ENCODE data around the gene OR2G2.

The OR2G2 gene

DNA sequence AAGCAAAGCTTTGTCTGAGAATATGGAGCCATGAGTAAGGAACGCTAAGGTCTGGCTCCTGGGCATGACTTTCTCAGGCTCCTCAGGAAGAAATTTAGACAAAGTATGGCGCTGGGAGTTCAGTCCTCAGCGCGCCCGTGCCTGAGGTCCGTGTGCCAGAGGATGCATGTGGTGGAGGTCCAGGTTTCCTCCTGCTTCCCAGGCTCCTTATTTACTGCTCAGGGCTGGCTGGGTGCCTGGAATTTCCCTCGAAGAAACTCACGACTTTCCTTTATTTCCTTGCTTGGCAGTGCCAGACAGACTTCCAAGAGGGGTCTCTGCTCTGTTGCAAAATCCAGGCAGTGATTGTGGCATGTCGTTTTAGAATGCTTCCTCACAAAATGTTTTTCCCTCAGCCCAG lies 26.0 kb upstream of the OR2G2 start:
- peaks cover 9% of the 10 kb centered on the region for H3K4me1 ChIP-seq (ENCODE audit: control insufficient read depth, insufficient read depth, low read length)
- no peak overlapping the region for H3K4me3 ChIP-seq (ENCODE audit: low read depth, low read length)
- no peaks in the 10 kb centered on the region for H3K9me3 ChIP-seq (ENCODE audit: control insufficient read depth, insufficient read depth, low read depth, low read length)

DNA sequence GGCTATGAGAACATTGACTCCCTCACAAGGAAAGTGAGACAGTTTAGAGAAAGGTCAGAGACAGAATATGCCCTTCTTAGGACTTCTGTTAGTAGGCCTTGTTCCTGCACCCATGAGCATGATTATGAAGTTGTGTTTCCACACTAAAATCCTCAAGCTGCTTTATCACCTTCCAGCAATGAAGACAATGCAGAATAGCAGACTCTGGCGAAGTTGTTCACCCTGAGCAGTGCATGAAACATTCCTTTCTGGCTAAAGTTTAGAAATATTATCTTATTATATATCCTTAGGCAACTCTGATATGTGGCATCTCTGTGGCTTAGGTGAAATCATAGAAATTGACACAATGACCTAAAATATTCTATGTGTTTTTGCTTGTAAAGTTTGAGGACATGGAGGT lies 13.9 kb upstream of the OR2G2 start:
- Histone ChIP-seq H3K4me1 (ENCODE audit: control insufficient read depth, insufficient read depth, low read length) (peaks cover 5% of the 10 kb centered on the region; the same call in 1 of the 2 replicates), H3K27me3 (ENCODE audit: control insufficient read depth, insufficient read depth, low read length) (no peaks in the 10 kb centered on the region), H3K36me3 (ENCODE audit: control insufficient read depth, insufficient read depth, low read length) (no peaks in the 10 kb centered on the region), H3K4me3 (ENCODE audit: low read depth, low read length) (no peak overlapping the region), H3K9ac (ENCODE audit: low read length) (no peak overlapping the region), H3K9me3 (ENCODE audit: control insufficient read depth, insufficient read depth, low read depth, low read length) (no peaks in the 10 kb centered on the region), H3K27ac (ENCODE audit: low read depth, low read length) (no peak overlapping the region)

More for the DNA sequence above, 26.0 kb upstream of the OR2G2 start:
- H3K36me3 ChIP-seq (ENCODE audit: control insufficient read depth, insufficient read depth, low read length) = no peaks in the 10 kb centered on the region
- no peak overlapping the region for H3K27ac ChIP-seq (ENCODE audit: low read depth, low read length)
- H3K27me3 ChIP-seq (ENCODE audit: control insufficient read depth, insufficient read depth, low read length) = no peaks in the 10 kb centered on the region
- no peak overlapping the region for H3K9ac ChIP-seq (ENCODE audit: low read length)

DNA sequence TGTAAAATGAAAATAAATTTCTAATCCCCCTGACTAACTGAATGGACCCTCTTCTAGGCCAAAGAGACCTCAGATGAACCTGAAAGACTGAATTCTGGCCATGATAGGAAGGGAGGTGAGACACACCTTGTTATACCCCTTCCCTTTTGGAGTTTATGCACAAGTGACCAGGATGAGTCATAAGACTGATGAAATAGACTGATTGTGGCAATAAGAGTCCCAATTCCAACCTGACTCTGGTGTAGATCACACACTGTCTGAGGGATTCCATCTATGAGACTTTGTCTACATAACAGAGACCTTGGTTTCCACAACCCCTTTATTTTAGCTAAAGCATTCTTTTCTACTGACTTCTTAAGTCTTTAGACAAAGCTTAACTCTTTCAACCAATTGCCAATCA lies 13.5 kb upstream of the OR2G2 start:
- peaks cover 5% of the 10 kb centered on the region; the same call in 1 of the 2 replicates for H3K4me1 ChIP-seq (ENCODE audit: control insufficient read depth, insufficient read depth, low read length)
- H3K9ac ChIP-seq (ENCODE audit: low read length) = no peak overlapping the region
- H3K36me3 ChIP-seq (ENCODE audit: control insufficient read depth, insufficient read depth, low read length) = no peaks in the 10 kb centered on the region
- no peaks in the 10 kb centered on the region for H3K9me3 ChIP-seq (ENCODE audit: control insufficient read depth, insufficient read depth, low read depth, low read length)
- H3K27ac ChIP-seq (ENCODE audit: low read depth, low read length) = no peak overlapping the region
- no peaks in the 10 kb centered on the region for H3K27me3 ChIP-seq (ENCODE audit: control insufficient read depth, insufficient read depth, low read length)
- H3K4me3 ChIP-seq (ENCODE audit: low read depth, low read length) = no peak overlapping the region

DNA sequence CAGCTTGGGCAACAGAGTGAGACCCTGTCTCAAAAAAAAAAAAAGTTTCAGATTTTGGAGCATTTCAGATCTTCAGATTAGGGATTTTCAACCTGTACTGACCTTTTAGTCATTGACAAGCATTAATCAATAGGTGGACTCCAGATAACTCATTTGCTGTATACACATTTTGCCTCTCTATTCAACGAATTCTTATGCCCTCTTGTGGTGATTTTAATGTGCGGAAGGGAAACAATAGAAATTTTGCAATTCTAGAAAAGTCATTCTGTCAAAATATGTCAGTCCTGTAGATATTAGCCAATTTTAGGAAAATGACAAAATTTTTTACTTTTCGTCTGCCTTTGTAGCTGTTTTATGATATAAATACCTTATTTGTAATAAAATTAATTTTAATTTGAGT lies 11.6 kb upstream of the OR2G2 start:
- Histone ChIP-seq H3K9me3 (ENCODE audit: control insufficient read depth, insufficient read depth, low read depth, low read length) (no peaks in the 10 kb centered on the region), H3K4me3 (ENCODE audit: low read depth, low read length) (no peak overlapping the region), H3K9ac (ENCODE audit: low read length) (no peak overlapping the region), H3K4me1 (ENCODE audit: control insufficient read depth, insufficient read depth, low read length) (peaks cover 5% of the 10 kb centered on the region; the same call in 1 of the 2 replicates), H3K36me3 (ENCODE audit: control insufficient read depth, insufficient read depth, low read length) (no peaks in the 10 kb centered on the region), H3K27ac (ENCODE audit: low read depth, low read length) (no peak overlapping the region), H3K27me3 (ENCODE audit: control insufficient read depth, insufficient read depth, low read length) (no peaks in the 10 kb centered on the region)

DNA sequence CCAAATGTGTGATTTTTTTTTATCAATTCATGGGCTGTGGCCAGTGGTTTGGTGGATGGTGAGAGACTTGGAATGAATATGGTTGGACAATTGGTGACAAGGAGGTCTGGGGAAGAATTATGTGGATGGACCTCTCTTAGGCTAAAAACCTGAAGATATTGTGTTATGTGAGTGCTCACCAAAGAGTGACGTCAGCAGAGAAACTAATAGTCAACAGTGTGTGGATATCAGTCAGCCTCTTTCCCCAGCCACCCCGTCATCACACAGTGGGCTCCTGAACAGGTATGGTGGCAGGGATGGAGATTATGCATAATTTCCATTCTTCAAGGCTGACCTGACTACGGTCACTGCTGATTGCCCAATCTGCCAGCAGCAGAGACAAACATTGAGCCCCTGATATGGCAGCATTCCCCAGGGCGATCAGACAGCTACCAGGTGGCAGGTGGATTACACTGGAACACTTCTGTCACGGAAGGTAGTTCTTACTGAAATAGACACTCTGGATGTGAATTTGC lies 9.2 kb upstream of the OR2G2 start:
- Histone ChIP-seq H3K4me3 (ENCODE audit: low read depth, low read length) (no peak overlapping the region), H3K4me1 (ENCODE audit: control insufficient read depth, insufficient read depth, low read length) (no peaks in the 10 kb centered on the region), H3K27me3 (ENCODE audit: control insufficient read depth, insufficient read depth, low read length) (no peaks in the 10 kb centered on the region), H3K36me3 (ENCODE audit: control insufficient read depth, insufficient read depth, low read length) (no peaks in the 10 kb centered on the region), H3K9me3 (ENCODE audit: control insufficient read depth, insufficient read depth, low read depth, low read length) (no peaks in the 10 kb centered on the region), H3K9ac (ENCODE audit: low read length) (no peak overlapping the region), H3K27ac (ENCODE audit: low read depth, low read length) (no peak overlapping the region)

DNA sequence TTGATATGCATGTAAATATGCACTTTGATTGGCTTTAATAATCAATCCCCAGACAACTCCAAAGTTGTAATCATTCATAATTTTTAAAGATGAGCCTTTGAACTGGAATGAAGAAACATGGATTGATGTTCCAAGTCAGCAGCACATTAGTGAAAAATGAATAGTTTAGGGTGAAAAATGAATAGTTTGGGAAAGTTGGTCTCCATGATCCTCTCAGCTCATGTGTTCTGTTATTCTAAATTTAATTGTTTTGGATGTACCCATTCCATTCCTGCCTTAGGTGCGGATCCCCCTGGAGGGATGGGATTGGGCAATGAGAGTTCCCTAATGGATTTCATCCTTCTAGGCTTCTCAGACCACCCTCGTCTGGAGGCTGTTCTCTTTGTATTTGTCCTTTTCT lies 17.1 kb downstream of the OR2G2 start, which contains the start of gene OR2G3:
Gene OR2G3, plus strand, starts transcription at position 301 of the 400 bp plus-strand sequence. Its CDS starts 0 bp downstream, at position 301.
- Histone ChIP-seq H3K9ac (ENCODE audit: low read length) (no peak within 1 kb of the TSS), H3K27me3 (ENCODE audit: control insufficient read depth, insufficient read depth, low read length) (no peaks in the 10 kb centered on the region), H3K4me1 (ENCODE audit: control insufficient read depth, insufficient read depth, low read length) (no peaks in the 10 kb centered on the region), H3K36me3 (ENCODE audit: control insufficient read depth, insufficient read depth, low read length) (no peaks in the 10 kb centered on the region), H3K27ac (ENCODE audit: low read depth, low read length) (no peak within 1 kb of the TSS), H3K9me3 (ENCODE audit: control insufficient read depth, insufficient read depth, low read depth, low read length) (no peaks in the 10 kb centered on the region), H3K4me3 (ENCODE audit: low read depth, low read length) (no peak within 1 kb of the TSS)

DNA sequence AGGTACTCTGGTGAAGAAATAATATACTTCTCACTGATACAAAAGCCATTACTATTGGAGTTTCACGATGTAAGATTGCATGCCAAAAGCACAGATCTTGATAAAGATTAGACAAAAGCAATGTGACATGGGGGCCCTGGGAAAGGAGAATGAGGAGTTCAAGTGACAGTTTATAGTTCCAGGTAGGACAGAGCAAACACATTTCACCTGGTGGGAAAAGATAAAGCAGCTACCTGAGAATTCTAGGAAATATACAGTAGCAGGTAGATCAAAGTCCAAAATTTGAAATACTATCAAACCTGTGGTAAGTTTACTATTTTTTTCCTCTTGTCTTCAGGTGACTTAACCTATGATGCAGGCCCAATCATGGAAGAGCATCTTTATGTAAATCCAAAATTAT lies 25.2 kb downstream of the OR2G2 start:
- Histone ChIP-seq H3K4me3 (ENCODE audit: low read depth, low read length) (no peak overlapping the region), H3K4me1 (ENCODE audit: control insufficient read depth, insufficient read depth, low read length) (no peaks in the 10 kb centered on the region), H3K27me3 (ENCODE audit: control insufficient read depth, insufficient read depth, low read length) (no peaks in the 10 kb centered on the region), H3K9me3 (ENCODE audit: control insufficient read depth, insufficient read depth, low read depth, low read length) (no peaks in the 10 kb centered on the region), H3K36me3 (ENCODE audit: control insufficient read depth, insufficient read depth, low read length) (no peaks in the 10 kb centered on the region), H3K9ac (ENCODE audit: low read length) (no peak overlapping the region), H3K27ac (ENCODE audit: low read depth, low read length) (no peak overlapping the region)

DNA sequence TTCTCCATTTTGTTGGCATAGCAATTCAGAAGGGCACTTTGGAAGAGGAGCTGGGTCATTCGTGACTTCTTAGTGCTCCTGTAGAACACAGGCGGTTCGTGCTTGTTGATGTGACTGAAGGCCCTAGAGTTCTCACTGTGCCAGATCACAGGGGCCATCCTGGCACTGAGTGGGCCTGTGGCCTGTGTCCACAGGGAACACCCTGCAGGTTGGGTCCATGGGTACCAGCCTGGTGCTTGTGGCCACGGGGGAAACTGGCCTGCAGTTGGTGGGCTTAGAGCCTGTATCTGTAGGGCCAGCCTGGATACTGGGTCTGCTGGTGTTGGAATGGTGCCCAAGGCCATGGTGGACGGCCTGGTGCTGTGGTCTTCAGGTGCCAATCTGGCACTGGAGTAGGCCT lies 26.5 kb downstream of the OR2G2 start:
- Histone ChIP-seq H3K9me3 (ENCODE audit: control insufficient read depth, insufficient read depth, low read depth, low read length) (no peaks in the 10 kb centered on the region), H3K9ac (ENCODE audit: low read length) (no peak overlapping the region), H3K36me3 (ENCODE audit: control insufficient read depth, insufficient read depth, low read length) (no peaks in the 10 kb centered on the region), H3K27me3 (ENCODE audit: control insufficient read depth, insufficient read depth, low read length) (no peaks in the 10 kb centered on the region), H3K4me1 (ENCODE audit: control insufficient read depth, insufficient read depth, low read length) (no peaks in the 10 kb centered on the region), H3K4me3 (ENCODE audit: low read depth, low read length) (no peak overlapping the region), H3K27ac (ENCODE audit: low read depth, low read length) (no peak overlapping the region)

DNA sequence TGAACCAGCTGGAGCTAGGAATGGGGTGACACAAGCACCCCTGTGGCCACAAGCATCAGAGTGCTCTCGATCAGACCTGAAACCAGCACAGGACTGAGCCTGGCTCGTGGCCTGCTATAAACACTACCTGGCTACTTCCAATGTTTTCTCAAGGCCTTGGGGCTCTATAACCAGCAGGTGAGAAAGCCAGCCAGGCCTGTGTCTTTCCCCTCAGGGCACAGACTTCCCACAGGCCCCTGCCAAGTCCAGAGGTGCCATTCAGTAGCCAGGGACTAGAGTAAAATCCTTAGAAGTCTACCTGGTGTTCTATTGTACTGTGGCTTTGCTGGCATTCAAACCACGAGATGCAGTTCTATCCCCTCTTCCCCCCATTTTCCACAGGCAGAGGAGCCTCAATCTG lies 39.8 kb downstream of the OR2G2 start:
- H3K4me3 ChIP-seq (ENCODE audit: low read depth, low read length) = no peak overlapping the region
- no peak overlapping the region for H3K9ac ChIP-seq (ENCODE audit: low read length)
- H3K36me3 ChIP-seq (ENCODE audit: control insufficient read depth, insufficient read depth, low read length) = no peaks in the 10 kb centered on the region

DNA sequence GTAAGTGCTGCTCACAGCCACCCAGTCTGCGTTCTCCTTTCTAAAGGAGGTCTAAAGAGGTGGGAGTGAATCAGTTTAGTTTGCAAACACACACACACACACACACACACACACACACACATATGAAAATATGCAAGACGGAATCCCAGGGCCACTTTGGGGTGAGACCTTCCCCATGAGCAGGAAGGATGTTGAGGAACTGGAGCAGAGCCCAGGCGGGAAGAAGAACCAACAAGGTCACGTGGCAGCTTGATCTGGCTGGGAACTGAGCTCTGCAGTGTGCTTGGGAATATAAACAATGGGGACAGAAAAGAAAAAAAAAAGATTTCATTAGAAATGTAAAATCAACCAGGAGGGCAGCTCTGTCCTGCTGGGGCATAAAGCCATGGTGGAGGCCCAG lies 49.9 kb downstream of the OR2G2 start:
- Histone ChIP-seq H3K27ac (ENCODE audit: low read depth, low read length) (no peak overlapping the region), H3K4me3 (ENCODE audit: low read depth, low read length) (no peak overlapping the region), H3K9me3 (ENCODE audit: control insufficient read depth, insufficient read depth, low read depth, low read length) (no peaks in the 10 kb centered on the region), H3K36me3 (ENCODE audit: control insufficient read depth, insufficient read depth, low read length) (no peaks in the 10 kb centered on the region), H3K4me1 (ENCODE audit: control insufficient read depth, insufficient read depth, low read length) (peaks cover 9% of the 10 kb centered on the region; the same call in 1 of the 2 replicates), H3K27me3 (ENCODE audit: control insufficient read depth, insufficient read depth, low read length) (peaks cover 23% of the 10 kb centered on the region), H3K9ac (ENCODE audit: low read length) (no peak overlapping the region)

More for the DNA sequence above, 39.8 kb downstream of the OR2G2 start:
- Histone ChIP-seq H3K27ac (ENCODE audit: low read depth, low read length) (no peak overlapping the region), H3K9me3 (ENCODE audit: control insufficient read depth, insufficient read depth, low read depth, low read length) (no peaks in the 10 kb centered on the region), H3K4me1 (ENCODE audit: control insufficient read depth, insufficient read depth, low read length) (no peaks in the 10 kb centered on the region), H3K27me3 (ENCODE audit: control insufficient read depth, insufficient read depth, low read length) (no peaks in the 10 kb centered on the region)

DNA sequence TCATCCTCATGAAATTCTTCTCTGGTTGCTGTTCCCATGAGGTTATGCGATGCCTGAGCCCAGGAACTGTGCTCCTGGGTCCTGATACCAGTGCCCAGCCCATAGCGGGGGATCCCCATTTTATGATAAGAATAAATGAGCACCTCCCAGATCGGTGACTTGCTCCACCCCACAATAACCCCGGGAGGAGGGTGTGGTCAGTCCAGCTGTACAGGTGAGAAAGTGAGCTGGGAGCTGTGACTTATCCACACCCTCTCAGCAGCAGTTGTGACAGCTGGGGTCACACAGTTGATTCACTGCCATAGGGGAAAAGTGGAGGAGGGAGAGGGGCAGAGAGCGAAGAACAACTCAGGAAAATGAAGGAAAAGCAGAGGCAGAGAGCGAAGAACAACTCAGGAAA lies 50.6 kb downstream of the OR2G2 start:
- no peaks in the 10 kb centered on the region for H3K9me3 ChIP-seq (ENCODE audit: control insufficient read depth, insufficient read depth, low read depth, low read length)
- H3K9ac ChIP-seq (ENCODE audit: low read length) = no peak overlapping the region
- H3K4me3 ChIP-seq (ENCODE audit: low read depth, low read length) = peak overlapping the region; percentile 61
- peaks cover 9% of the 10 kb centered on the region; the same call in 1 of the 2 replicates for H3K4me1 ChIP-seq (ENCODE audit: control insufficient read depth, insufficient read depth, low read length)
- peaks cover 23% of the 10 kb centered on the region for H3K27me3 ChIP-seq (ENCODE audit: control insufficient read depth, insufficient read depth, low read length)
- no peaks in the 10 kb centered on the region for H3K36me3 ChIP-seq (ENCODE audit: control insufficient read depth, insufficient read depth, low read length)
- no peak overlapping the region for H3K27ac ChIP-seq (ENCODE audit: low read depth, low read length)
